PC-3 (cell line): ENCODE data around the gene P3H2. TPM values are rescaled to one million over a fixed set of nuclear protein-coding genes. Genes with fewer than 3 reads are reported as not detected.

ENCODE experiments used
- ATAC-seq: fragments of 200-7000 bp; cut with Tn5 transposase; 2 replicates; pipeline ENCODE4 v1.9.1; 2020; ENCODE audit warnings: mild to moderate bottlenecking, moderate library complexity
- BruUV-seq: library from RNA; stranded (reverse); fragments of 400-500 nt; replicated peaks from 2 replicates; lab custom pipeline; 2021; lab: Mats Ljungman, UMichigan
- CTCF ChIA-PET: fragments of 300-600 bp; sonication (Branson Sonifier 250); formaldehyde crosslinking; loops from one replicate; lab custom pipeline; 2022; ENCODE audit warnings: antibody characterized with exemption; lab: Charles Lee
- POLR2A ChIA-PET: fragments of 300-600 bp; sonication (Branson Sonifier 250); formaldehyde crosslinking; loops from one replicate; lab custom pipeline; 2022; ENCODE audit warnings: antibody characterized with exemption; ENCODE audit not compliant: unreplicated experiment; lab: Charles Lee
- DNase-seq: peaks from one replicate; pipeline ENCODE4 v3.0.0-alpha.2; 2015
- H2AFZ ChIP-seq: fragments of 300-600 bp; sonication (generic); 2 replicates; pipeline ENCODE4 v1.6.0; 2016; ENCODE audit warnings: antibody characterized with exemption, low read length
- H3F3A ChIP-seq: fragments of 300-600 bp; sonication (generic); one replicate; pipeline ENCODE4 v1.6.0; 2017; ENCODE audit warnings: antibody characterized with exemption, low read length, control low read depth, mild to moderate bottlenecking; ENCODE audit not compliant: unreplicated experiment
- H3K27ac ChIP-seq: fragments of 300-600 bp; sonication (generic); 2 replicates; pipeline ENCODE4 v1.5.1; 2016; ENCODE audit warnings: mild to moderate bottlenecking, low read length
- H3K27me3 ChIP-seq: fragments of 300-600 bp; sonication (generic); 2 replicates; pipeline ENCODE4 v1.6.1; 2016; ENCODE audit warnings: low read length, mixed read lengths
- H3K36me3 ChIP-seq: fragments of 300-600 bp; sonication (generic); 2 replicates; pipeline ENCODE4 v1.6.1; 2016; ENCODE audit warnings: low read depth, mixed run types, low read length, mixed read lengths
- H3K4me1 ChIP-seq: fragments of 300-600 bp; sonication (generic); 2 replicates; pipeline ENCODE4 v1.5.1; 2016; ENCODE audit warnings: low read length; ENCODE audit not compliant: insufficient read depth
- H3K4me2 ChIP-seq: fragments of 300-600 bp; sonication (generic); 2 replicates; pipeline ENCODE4 v1.6.0; 2016; ENCODE audit warnings: low read length
- H3K4me3 ChIP-seq: fragments of 300-600 bp; sonication (generic); 2 replicates; pipeline ENCODE4 v1.5.1; 2016; ENCODE audit warnings: mild to moderate bottlenecking, low read length, mixed read lengths
- H3K79me2 ChIP-seq: fragments of 300-600 bp; sonication (generic); 2 replicates; pipeline ENCODE4 v1.6.1; 2017; ENCODE audit warnings: low read length, mixed read lengths
- H3K9ac ChIP-seq: fragments of 300-600 bp; sonication (generic); 2 replicates; pipeline ENCODE4 v1.6.0; 2016; ENCODE audit warnings: mild to moderate bottlenecking, low read length
- H3K9me2 ChIP-seq: fragments of 300-600 bp; sonication (generic); replicated peaks from 2 replicates; pipeline ENCODE4 v1.6.1; 2016; ENCODE audit warnings: mixed run types, low read length, mixed read lengths
- H3K9me3 ChIP-seq: fragments of 300-600 bp; sonication (generic); 2 replicates; pipeline ENCODE4 v1.6.1; 2016; ENCODE audit warnings: low read length, mixed read lengths
- H4K20me1 ChIP-seq: fragments of 300-600 bp; sonication (generic); 2 replicates; pipeline ENCODE4 v1.6.1; 2016; ENCODE audit warnings: low read length, mixed read lengths
- EZH2 ChIP-seq: fragments of 300-600 bp; sonication (generic); IDR thresholded peaks from one replicate; pipeline ENCODE4 v1.6.1; 2017; ENCODE audit warnings: antibody characterized with exemption, mild to moderate bottlenecking, low read length; ENCODE audit not compliant: unreplicated experiment
- EZH2phosphoT487 ChIP-seq: fragments of 300-600 bp; sonication (generic); IDR thresholded peaks from 2 replicates; pipeline ENCODE4 v1.6.1; 2018; ENCODE audit warnings: mild to moderate bottlenecking, antibody characterized with exemption, low read length, borderline replicate concordance
- intact Hi-C: fragments of 100-400 bp; cut with micrococcal nuclease; formaldehyde crosslinking; loops from 2 replicates; pipeline ENCODE4 v1.9.0; 2023
- total RNA-seq: library from RNA; depleted of rRNA; stranded (reverse); fragments of >200 nt; gene quantifications from 2 replicates; pipeline ENCODE4 v1.2.3, GENCODE V29; 2014
- TF ChIP-seq, protein P1 (sequence below): fragments of 300-600 bp; sonication (generic); conservative IDR thresholded peaks from 2 replicates; pipeline ENCODE4 v1.5.1; 2017; ENCODE audit warnings: antibody characterized with exemption, low read depth, mild to moderate bottlenecking, low read length

The P3H2 gene
- total RNA-seq, 1 experiment from 2014 or later = 4.5 TPM

DNA sequence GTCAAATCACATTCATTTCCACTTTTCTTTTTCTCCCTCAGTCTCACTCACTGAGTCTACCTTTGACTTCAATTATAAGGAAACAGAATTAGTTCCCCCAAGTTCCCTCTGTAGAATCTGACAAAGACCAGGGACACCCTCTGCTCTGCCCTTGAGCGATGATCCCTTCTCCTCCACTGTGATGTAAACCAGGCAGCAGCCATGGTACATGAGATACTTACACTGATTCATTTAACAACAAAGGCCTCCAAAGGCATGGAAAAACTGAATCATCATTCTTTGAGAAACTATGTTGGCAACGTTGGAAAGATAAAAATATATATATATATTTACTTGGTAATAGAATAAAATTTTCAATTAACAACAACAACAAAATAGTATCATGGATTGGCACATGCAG lies 84.1 kb downstream of the P3H2 start:
- Histone ChIP-seq H3K27ac (no peak overlapping the region), H3K27me3 (no peaks in the 10 kb centered on the region), H3K4me3 (no peak overlapping the region), H4K20me1 (no peaks in the 10 kb centered on the region), H3K79me2 (no peaks in the 10 kb centered on the region), H3K9me3 (no peaks in the 10 kb centered on the region), H2AFZ (no peak overlapping the region), H3K4me2 (no peak overlapping the region), H3K36me3 (no peaks in the 10 kb centered on the region), H3K4me1 (peaks cover 19% of the 10 kb centered on the region), H3F3A (no peaks in the 10 kb centered on the region), H3K9me2 (no peaks in the 10 kb centered on the region), H3K9ac (no peak overlapping the region)
- ChIA-PET CTCF (no interaction called here), POLR2A (no interaction called here)
- TF ChIP-seq EZH2phosphoT487 = no peak
- TF ChIP-seq EZH2 = no peak
- TF ChIP-seq, protein P1, sequence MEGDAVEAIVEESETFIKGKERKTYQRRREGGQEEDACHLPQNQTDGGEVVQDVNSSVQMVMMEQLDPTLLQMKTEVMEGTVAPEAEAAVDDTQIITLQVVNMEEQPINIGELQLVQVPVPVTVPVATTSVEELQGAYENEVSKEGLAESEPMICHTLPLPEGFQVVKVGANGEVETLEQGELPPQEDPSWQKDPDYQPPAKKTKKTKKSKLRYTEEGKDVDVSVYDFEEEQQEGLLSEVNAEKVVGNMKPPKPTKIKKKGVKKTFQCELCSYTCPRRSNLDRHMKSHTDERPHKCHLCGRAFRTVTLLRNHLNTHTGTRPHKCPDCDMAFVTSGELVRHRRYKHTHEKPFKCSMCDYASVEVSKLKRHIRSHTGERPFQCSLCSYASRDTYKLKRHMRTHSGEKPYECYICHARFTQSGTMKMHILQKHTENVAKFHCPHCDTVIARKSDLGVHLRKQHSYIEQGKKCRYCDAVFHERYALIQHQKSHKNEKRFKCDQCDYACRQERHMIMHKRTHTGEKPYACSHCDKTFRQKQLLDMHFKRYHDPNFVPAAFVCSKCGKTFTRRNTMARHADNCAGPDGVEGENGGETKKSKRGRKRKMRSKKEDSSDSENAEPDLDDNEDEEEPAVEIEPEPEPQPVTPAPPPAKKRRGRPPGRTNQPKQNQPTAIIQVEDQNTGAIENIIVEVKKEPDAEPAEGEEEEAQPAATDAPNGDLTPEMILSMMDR = no peak
- no TSS peak for BruUV-seq
- ATAC-seq (no peak), DNase-seq (no peak)
- intact Hi-C loops = no loop called here

DNA sequence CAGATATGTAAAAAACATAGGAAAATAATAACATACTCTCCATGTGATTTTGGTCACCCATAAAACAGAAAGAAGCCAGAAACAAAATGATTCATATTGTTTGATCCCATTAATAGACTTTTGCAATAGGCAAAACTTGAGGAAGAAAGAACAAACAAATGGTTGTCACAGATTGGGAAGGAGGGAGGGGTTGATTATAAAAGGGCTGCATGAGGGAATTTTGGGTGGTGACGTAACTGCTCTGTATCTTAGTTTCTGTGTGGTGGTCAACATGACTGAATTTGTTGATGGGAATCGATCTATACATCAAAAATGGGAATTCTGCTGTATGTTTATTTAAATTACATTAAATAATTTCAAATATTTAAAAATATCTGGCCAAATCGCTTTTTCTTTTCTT lies 86.3 kb downstream of the P3H2 start:
- Histone ChIP-seq H3K4me3 (no peak overlapping the region), H3K36me3 (no peaks in the 10 kb centered on the region), H2AFZ (no peak overlapping the region), H3K79me2 (no peaks in the 10 kb centered on the region), H3K4me1 (peaks cover 20% of the 10 kb centered on the region), H3K27ac (no peak overlapping the region), H3F3A (no peaks in the 10 kb centered on the region), H3K4me2 (no peak overlapping the region), H3K9me2 (no peaks in the 10 kb centered on the region), H3K9me3 (no peaks in the 10 kb centered on the region), H3K9ac (no peak overlapping the region), H4K20me1 (no peaks in the 10 kb centered on the region), H3K27me3 (no peaks in the 10 kb centered on the region)
- no peak for DNase-seq
- intact Hi-C loops = no loop called here
- ChIA-PET POLR2A (no interaction called here), CTCF (no interaction called here)
- no TSS peak for BruUV-seq
- TF ChIP-seq EZH2phosphoT487 = no peak
- no peak for TF ChIP-seq EZH2
- TF ChIP-seq, protein P1 = no peak
- no peak for ATAC-seq

DNA sequence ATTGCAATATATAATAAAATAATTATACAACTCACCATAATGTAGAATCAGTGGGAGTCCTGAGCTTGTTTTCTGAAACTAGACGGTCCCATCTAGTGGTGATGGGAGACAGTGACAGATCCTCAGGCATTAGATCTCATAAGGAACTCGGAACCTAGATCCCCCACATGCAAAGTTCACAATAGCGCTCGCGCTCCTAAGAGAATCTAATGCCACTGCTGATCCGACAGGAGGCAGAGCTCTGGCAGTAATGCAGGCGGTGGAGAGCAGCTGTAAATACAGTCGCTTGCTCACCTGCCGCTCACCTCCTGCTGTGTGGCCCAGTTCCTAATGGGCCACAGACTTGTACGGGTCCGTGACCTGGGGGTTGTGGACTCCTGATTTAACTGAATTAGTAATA lies 87.8 kb downstream of the P3H2 start:
- no peak overlapping the region for H3K4me2 ChIP-seq

More for the DNA sequence above, 87.8 kb downstream of the P3H2 start:
- Histone ChIP-seq H3K36me3 (no peaks in the 10 kb centered on the region), H3K27ac (no peak overlapping the region), H4K20me1 (no peaks in the 10 kb centered on the region), H3K9ac (no peak overlapping the region), H3K9me2 (no peaks in the 10 kb centered on the region), H2AFZ (no peak overlapping the region), H3F3A (no peaks in the 10 kb centered on the region), H3K4me3 (no peak overlapping the region), H3K4me1 (peaks cover 15% of the 10 kb centered on the region), H3K79me2 (no peaks in the 10 kb centered on the region), H3K9me3 (no peaks in the 10 kb centered on the region), H3K27me3 (no peaks in the 10 kb centered on the region)
- no peak for TF ChIP-seq EZH2phosphoT487
- no peak for TF ChIP-seq EZH2
- TF ChIP-seq, protein P1 = no peak
- no TSS peak for BruUV-seq
- no peak for DNase-seq
- CTCF ChIA-PET = no interaction called here
- no peak for ATAC-seq
- POLR2A ChIA-PET = no interaction called here
- intact Hi-C loops = no loop called here
